K562 (cell line): ENCODE measurements around the gene AGAP3.

Source experiments
- FIP1L1 ChIP-seq: fragments of 200-400 bp; formaldehyde crosslinking; IDR thresholded peaks from 2 replicates; pipeline ENCODE4 v1.6.1; 2018; ENCODE audit warnings: mild to moderate bottlenecking, low read depth, low read length; ENCODE audit not compliant: poor library complexity, severe bottlenecking
- FOXK2 ChIP-seq, 2 experiments: fragments of 450-650 bp; IDR thresholded peaks in 1 of 2; conservative IDR thresholded peaks in 1 of 2; 2 replicates each; pipeline ENCODE4 v1.6.1; 2016; ENCODE audit warnings: low read depth in 2 of 2, mild to moderate bottlenecking in 1 of 2
- JUN ChIP-seq, 2 experiments: sonication (generic) in 1 of 2; formaldehyde crosslinking in 1 of 2; IDR thresholded peaks; 2 replicates each; pipeline versions ENCODE4 v1.6.1 to v1.8.0; 2012 to 2022; ENCODE audit warnings: borderline replicate concordance in 2 of 2, mild to moderate bottlenecking in 2 of 2, improper control_type of control experiment in 1 of 2, low read depth in 1 of 2, low read length in 1 of 2, missing genetic modification reagents in 1 of 2
- POLR2A ChIP-seq: fragments of 450-650 bp; conservative IDR thresholded peaks from 2 replicates; pipeline ENCODE4 v1.6.1; 2016
- REST ChIP-seq, 2 experiments: fragments of 450-650 bp; formaldehyde crosslinking in 1 of 2; IDR thresholded peaks; 2 replicates each; pipeline versions ENCODE4 v1.4.0 to v1.6.1; 2014 to 2020; ENCODE audit warnings: mild to moderate bottlenecking in 2 of 2, borderline replicate concordance in 1 of 2, low read depth in 1 of 2
- SPI1 ChIP-seq: IDR thresholded peaks from 2 replicates; pipeline ENCODE4 v1.6.1; 2011; ENCODE audit warnings: low read depth, low read length, control low read depth, borderline replicate concordance
- TCF7 ChIP-seq: sonication (generic); IDR thresholded peaks from 2 replicates; pipeline ENCODE4 v1.6.1; 2016; ENCODE audit warnings: antibody characterized with exemption, borderline replicate concordance
- TF ChIP-seq, protein P1 (sequence below): fragments of 450-650 bp; IDR thresholded peaks from 2 replicates; pipeline ENCODE4 v1.6.1; 2017; ENCODE audit warnings: mild to moderate bottlenecking, moderate library complexity
- TF ChIP-seq, protein P2 (sequence below): fragments of 250-450 bp; sonication (Bioruptor Pico); IDR thresholded peaks from 2 replicates; pipeline ENCODE4 v1.4.0; 2020; ENCODE audit warnings: borderline replicate concordance
- TF ChIP-seq, protein P3 (sequence below): fragments of 450-650 bp; conservative IDR thresholded peaks from 2 replicates; pipeline ENCODE4 v1.6.1; 2016; ENCODE audit warnings: missing genetic modification characterization, low read depth, mild to moderate bottlenecking, missing compliant biosample characterization, moderate library complexity
- TF ChIP-seq, protein P4 (sequence below): sonication (generic); formaldehyde crosslinking; IDR thresholded peaks from 2 replicates; pipeline ENCODE4 v1.8.1; 2022; ENCODE audit warnings: missing genetic modification reagents

GRCh38 chr7:151125470-151125845, 39.2 kb downstream of the AGAP3 start:
- TF ChIP-seq JUN (IDR thresholded peaks at IDR 0.05; ENCODE audit: borderline replicate concordance, low read depth, low read length) (no peak), JUN (CRISPR knock-in tag; IDR thresholded peaks at IDR 0.05; ENCODE audit: borderline replicate concordance) (no peak), FIP1L1 (no peak), REST (IDR thresholded peaks at IDR 0.05; ENCODE audit: borderline replicate concordance) (no peak), REST (CRISPR knock-in tag; IDR thresholded peaks at IDR 0.05; ENCODE audit: low read depth) (no peak), FOXK2 (conservative IDR thresholded peaks at IDR 0.05 in 1 of 2, IDR thresholded peaks at IDR 0.05 in 1 of 2; ENCODE audit: low read depth in 2 of 2) (no peak), SPI1 (no peak), POLR2A (no peak), TCF7 (no peak)
- TF ChIP-seq, protein P1, sequence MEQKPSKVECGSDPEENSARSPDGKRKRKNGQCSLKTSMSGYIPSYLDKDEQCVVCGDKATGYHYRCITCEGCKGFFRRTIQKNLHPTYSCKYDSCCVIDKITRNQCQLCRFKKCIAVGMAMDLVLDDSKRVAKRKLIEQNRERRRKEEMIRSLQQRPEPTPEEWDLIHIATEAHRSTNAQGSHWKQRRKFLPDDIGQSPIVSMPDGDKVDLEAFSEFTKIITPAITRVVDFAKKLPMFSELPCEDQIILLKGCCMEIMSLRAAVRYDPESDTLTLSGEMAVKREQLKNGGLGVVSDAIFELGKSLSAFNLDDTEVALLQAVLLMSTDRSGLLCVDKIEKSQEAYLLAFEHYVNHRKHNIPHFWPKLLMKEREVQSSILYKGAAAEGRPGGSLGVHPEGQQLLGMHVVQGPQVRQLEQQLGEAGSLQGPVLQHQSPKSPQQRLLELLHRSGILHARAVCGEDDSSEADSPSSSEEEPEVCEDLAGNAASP: no peak
- TF ChIP-seq, protein P2, sequence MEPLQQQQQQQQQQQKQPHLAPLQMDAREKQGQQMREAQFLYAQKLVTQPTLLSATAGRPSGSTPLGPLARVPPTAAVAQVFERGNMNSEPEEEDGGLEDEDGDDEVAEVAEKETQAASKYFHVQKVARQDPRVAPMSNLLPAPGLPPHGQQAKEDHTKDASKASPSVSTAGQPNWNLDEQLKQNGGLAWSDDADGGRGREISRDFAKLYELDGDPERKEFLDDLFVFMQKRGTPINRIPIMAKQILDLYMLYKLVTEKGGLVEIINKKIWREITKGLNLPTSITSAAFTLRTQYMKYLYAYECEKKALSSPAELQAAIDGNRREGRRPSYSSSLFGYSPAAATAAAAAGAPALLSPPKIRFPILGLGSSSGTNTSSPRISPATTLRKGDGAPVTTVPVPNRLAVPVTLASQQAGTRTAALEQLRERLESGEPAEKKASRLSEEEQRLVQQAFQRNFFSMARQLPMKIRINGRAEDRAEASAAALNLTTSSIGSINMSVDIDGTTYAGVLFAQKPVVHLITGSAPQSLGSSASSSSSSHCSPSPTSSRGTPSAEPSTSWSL (CRISPR knock-in tag): no peak
- TF ChIP-seq, protein P3, sequence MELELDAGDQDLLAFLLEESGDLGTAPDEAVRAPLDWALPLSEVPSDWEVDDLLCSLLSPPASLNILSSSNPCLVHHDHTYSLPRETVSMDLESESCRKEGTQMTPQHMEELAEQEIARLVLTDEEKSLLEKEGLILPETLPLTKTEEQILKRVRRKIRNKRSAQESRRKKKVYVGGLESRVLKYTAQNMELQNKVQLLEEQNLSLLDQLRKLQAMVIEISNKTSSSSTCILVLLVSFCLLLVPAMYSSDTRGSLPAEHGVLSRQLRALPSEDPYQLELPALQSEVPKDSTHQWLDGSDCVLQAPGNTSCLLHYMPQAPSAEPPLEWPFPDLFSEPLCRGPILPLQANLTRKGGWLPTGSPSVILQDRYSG (tag): no peak
- TF ChIP-seq, protein P4, sequence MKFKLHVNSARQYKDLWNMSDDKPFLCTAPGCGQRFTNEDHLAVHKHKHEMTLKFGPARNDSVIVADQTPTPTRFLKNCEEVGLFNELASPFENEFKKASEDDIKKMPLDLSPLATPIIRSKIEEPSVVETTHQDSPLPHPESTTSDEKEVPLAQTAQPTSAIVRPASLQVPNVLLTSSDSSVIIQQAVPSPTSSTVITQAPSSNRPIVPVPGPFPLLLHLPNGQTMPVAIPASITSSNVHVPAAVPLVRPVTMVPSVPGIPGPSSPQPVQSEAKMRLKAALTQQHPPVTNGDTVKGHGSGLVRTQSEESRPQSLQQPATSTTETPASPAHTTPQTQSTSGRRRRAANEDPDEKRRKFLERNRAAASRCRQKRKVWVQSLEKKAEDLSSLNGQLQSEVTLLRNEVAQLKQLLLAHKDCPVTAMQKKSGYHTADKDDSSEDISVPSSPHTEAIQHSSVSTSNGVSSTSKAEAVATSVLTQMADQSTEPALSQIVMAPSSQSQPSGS (CRISPR knock-in tag): no peak
